CD4-positive, alpha-beta T cell treated with Interleukin-1 beta for 1 hour (primary cell): ENCODE data around the gene F2RL1.
"Not testable (repeated sequence)": the region's sequence is repeated elsewhere in the genome, so short reads cannot be mapped to it uniquely, and the experiment has no call there.

Experiments used
- DNase-seq, 2 donors: peaks; one replicate each; pipeline ENCODE4 v3.0.0-alpha.2; 2020 to 2022

The F2RL1 gene

GRCh38 chr5:76852772-76853171 is 33.9 kb downstream of the F2RL1 start:
- DNase-seq = no peak

- not testable (repeated sequence) for DNase-seq
Measured at GRCh38 chr5:76853741-76854140, 34.9 kb downstream of the F2RL1 start.

- DNase-seq = no peak
Measured at GRCh38 chr5:76854644-76855043, 35.8 kb downstream of the F2RL1 start.

GRCh38 chr5:76855501-76855900 is 36.7 kb downstream of the F2RL1 start:
- DNase-seq = not testable (repeated sequence)

- DNase-seq = peak; percentile 35 to 48
Measured at GRCh38 chr5:76855961-76856360, 37.1 kb downstream of the F2RL1 start.

GRCh38 chr5:76856800-76857199 is 38.0 kb downstream of the F2RL1 start:
- DNase-seq = peak in 1 of 2 donors; percentile 2

GRCh38 chr5:76859591-76860247 is 40.9 kb downstream of the F2RL1 start:
- peak in 1 of 2 donors; percentile 4 for DNase-seq

- no peak for DNase-seq
Measured at GRCh38 chr5:76861612-76862011, 42.8 kb downstream of the F2RL1 start.

- no peak for DNase-seq
Measured at GRCh38 chr5:76863001-76863400, 44.2 kb downstream of the F2RL1 start.

- DNase-seq = no peak
Measured at GRCh38 chr5:76866503-76866902, 47.7 kb downstream of the F2RL1 start.

- DNase-seq = no peak
Measured at GRCh38 chr5:76867038-76867437, 48.2 kb downstream of the F2RL1 start.

GRCh38 chr5:76867827-76868693 is 49.2 kb downstream of the F2RL1 start:
- DNase-seq = peak; percentile 48 to 68

- no peak for DNase-seq
Measured at GRCh38 chr5:76870046-76870445, 51.2 kb downstream of the F2RL1 start.

GRCh38 chr5:76874088-76874581 is 55.3 kb downstream of the F2RL1 start:
- no peak for DNase-seq
